Activated CD4-positive, CD25-positive, alpha-beta regulatory T cell treated with anti-CD3 and anti-CD28 coated beads, Interleukin-2, amount 50 U/mL, for 72 hours (primary cell): Measurements from ENCODE around the gene MAPK8.

Experiments
- DNase-seq: peaks from one replicate; pipeline ENCODE4 v3.0.0; 2021

MAPK8 gene

DNA sequence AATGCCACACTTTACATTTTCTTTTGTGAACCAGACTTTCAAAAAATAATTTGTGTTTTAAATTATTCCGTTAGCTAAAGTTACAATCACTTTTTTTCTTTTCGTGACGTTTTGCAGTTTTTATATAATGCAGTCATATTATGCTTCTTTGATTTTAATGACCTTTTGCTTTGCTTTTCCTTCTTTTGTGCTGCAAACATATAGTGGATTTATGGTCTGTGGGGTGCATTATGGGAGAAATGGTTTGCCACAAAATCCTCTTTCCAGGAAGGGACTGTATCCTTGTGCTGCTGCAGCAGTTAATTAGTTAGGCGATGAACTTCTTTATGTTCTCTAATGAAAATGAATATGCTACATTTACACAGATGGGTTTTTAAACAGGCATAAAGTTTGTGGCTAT lies 117.4 kb downstream of the MAPK8 start:
- DNase-seq: no peak

DNA sequence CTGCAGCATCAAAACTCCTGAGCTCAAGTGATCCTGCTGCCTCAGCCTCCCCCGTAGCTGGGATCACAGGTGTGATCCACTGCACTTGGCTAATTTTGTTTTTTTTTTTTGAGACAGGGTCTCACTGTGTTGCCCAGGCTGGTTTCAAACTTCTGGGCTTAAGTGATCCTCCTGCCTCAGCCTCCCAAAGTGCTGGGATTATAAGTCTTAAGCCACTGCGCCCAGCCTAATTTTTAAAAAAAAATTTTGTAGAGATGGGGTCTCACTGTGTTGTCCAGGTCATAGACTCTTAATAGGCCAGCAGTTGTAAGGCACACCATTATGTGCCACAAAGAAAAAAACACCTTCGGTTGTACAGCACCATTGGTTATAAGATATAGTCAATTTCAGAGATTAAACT lies 122.4 kb downstream of the MAPK8 start:
- DNase-seq: no peak

DNA sequence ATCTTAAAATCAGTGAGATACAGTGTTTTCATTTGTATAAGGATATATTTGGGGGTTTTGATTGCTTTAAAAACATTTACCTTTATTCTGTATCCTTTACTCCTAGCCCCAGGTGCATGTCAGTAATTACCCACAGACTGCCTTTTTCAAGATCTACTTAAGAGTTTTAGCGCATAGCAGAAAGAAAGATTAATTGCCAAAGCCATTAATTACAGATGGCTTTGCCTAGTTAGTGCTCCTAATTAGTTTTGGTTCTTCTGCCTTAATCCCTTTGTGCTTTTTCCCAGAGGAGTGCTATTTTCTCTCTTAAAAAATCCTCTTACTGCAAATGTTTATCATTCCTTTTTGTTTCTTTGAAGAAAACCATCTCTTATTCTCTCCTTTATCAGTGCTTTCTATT lies 122.8 kb downstream of the MAPK8 start:
- no peak for DNase-seq

DNA sequence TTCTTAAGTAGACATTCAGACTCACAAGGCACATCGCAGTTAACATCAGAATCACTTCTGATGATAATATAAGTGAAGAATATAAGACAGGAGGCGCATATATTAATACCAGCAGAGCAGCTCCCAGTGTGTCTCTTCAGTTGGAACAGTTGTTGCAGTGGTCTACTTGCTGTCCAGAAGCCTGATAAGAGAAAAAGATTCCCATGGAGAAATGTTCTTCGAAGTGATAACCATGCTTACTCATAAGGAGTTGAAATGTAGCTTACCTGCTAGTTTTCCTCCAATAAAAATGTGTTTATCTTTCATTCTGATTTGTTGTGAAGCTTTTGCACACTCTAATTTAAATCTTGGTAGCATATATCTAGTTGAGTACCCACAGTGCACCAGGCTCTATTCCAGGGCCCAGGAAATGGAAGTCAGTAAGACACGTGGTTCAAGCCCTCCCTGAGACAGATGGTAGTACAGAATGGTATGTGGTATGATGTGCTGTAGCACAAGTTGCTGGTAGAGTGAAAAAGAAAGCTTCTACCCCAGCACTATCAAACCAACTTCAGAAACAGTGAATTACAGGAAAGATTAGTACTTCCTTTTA lies 124.0 kb downstream of the MAPK8 start:
- DNase-seq: no peak

DNA sequence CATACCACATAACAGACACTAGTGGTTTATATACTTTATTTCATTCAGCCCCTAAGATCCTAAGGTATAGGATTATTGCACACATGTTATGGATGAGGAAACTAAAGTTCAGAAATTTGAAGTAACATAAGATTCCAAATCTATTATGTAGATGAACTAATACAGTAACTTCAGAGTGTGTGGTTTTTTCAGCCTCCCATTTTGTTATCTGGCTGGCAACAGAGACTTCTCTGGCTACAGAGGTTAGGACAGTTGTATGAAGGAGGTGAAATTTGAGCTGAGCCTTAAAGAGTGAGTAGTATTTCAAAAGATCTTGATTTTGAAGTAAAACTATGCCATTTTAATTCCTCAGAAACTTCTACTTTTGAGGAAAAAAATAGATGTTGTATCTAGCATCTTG lies 125.4 kb downstream of the MAPK8 start:
- no peak for DNase-seq

DNA sequence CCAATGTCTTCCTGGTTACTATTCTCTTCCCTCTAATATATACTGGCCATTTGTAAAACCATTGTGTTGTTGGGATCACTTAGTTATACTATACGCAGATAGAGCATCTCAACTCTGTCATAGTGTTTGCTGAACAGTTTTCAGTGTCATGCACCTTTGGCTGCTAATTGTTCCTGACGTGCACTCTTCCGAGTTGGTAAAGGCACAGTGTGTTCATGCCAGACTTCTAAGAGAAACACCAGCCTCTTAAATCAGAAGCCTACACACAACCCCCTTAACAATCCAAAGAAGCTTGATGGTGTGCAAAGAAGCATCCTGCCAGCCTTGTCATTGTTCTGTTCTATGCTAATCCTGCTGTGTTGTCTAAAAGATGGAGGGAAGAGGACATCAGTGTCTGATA lies 131.1 kb downstream of the MAPK8 start:
- DNase-seq: no peak

DNA sequence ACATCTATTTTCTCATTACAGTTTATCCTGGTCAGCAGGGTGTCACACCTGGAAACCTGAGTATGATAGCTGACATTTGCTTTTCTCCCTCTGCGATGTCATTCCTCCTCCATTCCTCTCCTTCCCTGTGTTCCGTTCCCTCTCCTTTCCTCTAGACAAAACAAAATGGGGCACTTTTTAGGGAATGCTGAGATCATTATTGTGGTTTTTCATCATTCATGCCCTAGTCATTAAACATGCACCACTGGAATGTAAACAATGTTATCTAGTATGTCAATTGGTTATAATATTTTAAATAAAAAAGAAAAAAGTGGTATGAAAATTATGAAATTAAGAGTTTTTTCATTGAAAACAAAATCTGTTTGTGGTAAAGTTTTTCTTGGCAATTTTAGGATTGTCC lies 132.6 kb downstream of the MAPK8 start:
- no peak for DNase-seq

DNA sequence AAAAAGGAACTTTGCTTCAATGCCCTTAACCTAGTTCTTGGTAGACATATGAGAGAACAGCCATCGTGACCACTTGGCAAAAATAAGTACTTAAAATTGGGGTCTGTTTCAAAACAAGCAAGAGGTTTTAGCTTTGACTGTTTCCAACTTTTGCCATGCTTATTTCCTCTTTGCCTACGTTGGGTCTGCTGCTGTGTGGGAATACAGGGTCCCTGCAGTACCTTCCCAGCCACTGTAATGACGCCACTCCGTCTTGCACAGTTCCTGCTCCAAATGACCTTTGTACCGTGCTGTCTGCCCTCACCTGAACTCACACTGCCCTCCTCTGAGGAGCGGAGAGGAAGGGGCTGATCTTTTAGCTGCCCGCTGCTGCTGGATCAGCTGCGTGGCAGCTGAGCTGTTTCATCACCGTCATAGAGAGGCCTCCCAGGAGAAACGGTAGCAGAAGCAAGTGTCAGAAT lies 133.1 kb downstream of the MAPK8 start:
- DNase-seq: no peak

DNA sequence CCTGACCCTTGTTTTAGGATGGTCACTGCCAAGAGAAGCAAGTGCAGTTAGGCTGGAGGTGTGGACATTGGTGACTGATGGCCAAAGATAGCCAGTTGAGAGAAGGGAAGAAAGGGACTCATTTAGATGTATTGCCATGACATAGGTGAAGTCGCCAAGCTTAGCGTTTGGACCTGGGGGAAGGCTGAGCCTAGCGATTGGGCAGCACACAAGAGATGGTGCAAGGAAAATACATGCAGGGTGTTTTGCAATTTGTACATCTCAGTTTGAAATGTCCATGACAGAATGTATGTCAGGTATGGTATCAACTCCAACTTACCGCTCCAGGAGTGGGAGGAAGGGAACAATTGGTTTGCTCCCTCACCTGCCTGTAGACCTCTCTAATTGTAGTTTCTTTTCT lies 134.3 kb downstream of the MAPK8 start:
- no peak for DNase-seq

DNA sequence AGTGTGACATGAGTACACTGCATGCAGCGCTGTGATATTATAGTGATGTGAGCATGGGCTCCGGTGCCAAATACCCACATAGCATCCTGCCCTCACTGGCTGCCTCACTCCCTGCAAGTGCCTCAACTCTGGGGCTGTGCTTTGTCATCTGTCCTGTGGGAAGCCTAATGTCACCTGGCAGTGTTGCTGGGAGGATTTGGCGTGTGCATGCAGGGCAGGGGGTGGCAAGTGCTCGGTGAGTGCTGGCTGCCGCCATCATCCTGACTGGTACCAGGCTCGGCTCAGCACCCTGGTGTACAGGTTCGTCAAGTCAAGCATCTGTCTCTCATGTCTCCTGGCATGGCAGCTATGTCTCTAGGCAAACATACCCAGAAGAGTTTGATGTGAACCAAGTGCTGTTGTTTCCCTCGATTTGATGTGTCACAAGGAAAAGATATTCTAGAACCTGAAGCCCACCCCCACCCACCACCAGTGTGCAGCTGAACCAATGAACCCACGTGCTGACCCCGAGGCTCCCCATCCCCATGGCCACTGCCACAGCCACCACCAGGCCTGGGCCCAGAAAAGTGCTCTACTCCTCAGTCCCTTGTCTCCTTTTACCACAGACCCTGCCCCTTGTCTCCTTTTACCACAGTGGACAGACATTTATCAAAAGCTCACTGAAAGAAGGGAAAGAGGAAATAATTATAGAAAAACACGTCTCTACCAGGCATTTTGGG lies 135.8 kb downstream of the MAPK8 start:
- no peak for DNase-seq

DNA sequence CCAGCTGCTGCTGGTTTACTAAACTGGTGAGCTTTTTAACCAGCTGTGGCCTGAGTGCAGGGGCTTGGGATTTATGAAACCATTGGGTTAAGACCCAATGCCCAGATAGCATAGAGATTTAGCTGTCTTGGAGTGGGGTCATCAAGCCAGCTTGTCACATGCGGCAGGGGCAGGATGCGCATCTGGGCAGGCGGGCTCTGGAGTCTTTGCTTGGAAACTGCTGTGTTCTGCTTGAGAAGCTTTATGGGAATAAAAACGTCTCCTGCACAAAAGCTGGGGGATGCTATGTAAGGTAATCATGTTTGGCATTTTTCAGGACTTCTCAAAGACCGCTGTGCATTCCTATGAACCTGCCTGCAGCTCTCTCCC lies 136.3 kb downstream of the MAPK8 start:
- DNase-seq: no peak

DNA sequence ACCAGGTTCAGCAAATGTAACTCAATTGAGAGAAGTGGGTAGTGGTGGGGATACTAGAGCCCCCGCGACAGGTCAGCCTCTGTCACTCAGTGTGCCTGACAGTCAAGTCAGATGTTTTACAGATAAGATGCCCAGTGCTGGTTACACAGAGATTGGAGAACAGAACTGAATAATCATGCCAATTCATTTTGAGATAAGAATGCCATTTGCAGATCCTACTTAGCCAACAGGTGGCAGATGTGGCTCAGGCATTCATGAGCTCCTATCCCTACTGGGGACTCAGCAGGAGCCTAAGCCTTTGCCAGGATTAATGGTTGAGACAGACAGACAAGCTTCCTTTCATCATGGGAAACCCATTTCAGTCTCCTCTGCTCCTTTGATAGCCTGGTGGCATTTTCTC lies 137.8 kb downstream of the MAPK8 start:
- DNase-seq: no peak

DNA sequence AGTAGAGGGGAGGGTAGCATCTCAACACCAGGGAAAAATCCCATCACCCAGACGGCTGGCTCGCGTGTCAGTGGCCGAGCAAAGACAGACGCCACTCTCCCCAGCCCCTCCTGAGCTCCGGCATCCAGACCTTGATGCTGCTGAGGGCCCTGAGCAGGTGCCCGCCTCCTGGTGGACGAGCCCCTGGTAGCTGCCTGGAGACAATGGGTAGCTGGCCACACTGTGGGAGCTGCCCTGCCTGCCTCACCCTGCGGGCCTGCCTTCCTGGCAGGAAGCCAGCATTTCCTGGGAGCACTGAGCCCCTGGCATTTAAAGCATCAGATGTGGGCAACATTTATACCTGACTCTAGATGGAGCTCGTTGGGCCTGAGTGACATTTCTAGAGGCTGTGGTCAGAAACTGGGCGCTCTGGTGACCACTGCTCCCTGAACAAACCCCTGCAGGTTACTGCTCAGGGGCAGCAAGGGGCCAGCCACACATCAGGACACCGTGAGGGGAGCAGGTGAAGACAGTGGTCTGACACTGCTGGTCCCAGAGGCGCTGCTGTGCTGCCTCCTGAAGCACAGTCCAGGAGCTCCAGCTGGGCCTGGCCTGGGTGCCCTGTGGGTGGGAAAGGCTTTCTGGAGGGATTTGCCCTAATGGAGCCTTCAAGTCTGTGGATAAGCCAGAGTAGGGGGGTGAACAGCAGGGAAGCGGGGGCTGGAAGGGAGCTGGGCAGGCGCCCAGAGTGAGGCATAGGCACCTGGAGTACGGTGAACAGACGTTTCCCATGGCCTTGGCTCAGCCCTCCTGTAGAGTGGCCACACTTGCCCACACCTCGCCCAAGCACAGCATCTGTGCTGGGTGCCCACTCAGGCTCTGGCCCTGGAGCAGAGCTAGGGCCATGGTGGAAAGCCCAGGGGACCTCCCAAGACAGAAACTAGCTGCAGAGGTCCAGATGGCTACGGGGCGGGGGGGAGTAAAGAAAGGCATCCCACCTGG lies 138.7 kb downstream of the MAPK8 start:
- peak; percentile 17 for DNase-seq

DNA sequence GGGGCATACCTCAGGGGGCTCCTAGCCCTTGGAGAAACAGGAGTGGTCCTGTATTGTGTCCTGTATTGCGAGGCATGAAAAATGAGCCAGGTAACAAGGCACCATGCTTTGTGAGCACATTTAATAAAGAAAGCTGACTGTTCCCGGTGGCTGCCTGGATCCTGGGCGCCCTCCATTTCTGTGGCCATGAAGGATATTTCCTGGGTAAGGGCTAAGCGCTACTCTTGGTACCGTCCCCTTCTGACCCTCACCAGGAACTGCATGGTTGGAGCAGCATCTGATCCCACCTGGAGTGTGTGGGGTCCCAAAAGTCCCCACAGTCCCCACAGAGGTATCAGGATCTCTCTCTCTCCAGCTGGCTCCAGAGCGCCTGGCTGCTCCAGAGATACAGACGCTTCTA lies 139.5 kb downstream of the MAPK8 start:
- no peak for DNase-seq

DNA sequence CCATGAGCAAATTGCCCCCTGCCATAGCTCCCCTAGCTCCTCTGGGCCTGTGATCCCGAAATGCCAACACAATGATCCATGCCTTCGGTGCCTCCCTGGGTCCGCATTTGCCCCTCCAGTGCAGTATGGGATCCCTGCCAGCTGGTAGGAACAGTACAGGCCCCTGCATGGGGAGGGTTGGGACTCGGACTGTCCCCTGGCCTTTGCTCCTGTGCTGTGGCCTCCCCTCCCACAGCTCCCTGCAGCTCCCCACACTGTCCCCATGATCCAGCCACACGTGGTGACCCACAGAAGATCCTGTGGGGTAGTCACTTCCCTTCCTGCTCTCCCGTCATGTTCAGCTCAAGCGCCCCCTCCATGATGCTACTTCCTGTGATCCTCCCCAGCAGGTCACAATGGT lies 140.3 kb downstream of the MAPK8 start:
- DNase-seq: peak; percentile 15

DNA sequence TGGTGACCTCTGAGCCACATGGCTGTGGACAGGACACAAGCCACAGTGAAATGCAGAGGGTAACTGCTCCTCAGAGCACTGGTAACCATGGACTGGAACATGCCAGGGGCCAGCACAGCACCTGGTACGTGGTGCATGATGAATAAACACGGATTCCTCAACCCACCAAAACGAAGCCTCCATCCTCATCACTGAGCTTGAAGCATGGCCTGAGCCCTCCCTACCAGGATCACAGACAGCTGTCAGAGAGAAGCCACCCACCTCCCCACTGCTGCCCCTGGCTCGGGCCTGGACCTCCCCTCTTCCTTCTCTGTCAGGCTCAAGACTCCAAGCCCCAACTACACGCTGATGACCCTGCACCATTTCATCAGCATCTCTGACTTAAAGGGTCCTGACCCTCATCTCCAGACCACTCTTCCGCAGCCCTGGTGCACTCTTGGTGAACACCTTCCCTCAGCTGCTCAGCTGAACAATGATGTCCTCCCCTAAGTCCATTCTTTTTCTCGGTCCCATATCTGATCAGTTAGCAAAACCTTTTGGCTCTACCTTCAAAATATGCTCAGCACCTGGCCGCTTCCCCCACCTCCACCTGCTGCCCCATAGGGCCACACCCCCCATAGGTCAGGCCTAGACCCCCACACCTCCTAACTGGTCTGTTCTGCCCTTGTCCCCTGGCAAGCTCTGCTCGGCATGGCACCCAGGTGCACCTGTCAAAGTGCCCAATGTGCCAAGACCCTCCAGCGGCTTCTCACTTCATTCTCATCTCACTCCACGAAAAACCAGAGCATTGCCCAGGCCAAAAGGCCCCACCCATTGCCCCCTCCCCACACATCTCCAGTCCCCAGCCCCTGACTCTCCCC lies 141.1 kb downstream of the MAPK8 start:
- peak; percentile 11 for DNase-seq

DNA sequence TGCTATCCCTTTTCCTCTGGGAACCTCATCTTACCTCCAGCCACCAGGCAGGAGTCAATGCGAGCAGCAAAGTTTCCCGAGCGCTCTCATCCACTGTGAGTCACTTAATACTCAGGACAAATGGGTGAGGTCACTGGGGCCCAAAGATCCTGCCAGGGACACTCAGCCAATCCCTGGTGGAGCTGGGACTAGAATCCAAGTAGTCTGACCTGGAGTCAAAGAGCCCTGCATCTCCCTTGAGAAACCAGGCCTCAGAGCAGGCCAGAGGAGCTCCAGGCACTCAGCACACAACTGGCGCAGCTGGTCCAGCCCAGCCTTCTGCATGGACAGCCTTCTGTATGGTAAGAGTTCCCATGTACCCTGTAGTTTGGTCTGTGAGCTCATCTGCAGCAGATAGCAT lies 142.3 kb downstream of the MAPK8 start:
- DNase-seq: peak; percentile 19

DNA sequence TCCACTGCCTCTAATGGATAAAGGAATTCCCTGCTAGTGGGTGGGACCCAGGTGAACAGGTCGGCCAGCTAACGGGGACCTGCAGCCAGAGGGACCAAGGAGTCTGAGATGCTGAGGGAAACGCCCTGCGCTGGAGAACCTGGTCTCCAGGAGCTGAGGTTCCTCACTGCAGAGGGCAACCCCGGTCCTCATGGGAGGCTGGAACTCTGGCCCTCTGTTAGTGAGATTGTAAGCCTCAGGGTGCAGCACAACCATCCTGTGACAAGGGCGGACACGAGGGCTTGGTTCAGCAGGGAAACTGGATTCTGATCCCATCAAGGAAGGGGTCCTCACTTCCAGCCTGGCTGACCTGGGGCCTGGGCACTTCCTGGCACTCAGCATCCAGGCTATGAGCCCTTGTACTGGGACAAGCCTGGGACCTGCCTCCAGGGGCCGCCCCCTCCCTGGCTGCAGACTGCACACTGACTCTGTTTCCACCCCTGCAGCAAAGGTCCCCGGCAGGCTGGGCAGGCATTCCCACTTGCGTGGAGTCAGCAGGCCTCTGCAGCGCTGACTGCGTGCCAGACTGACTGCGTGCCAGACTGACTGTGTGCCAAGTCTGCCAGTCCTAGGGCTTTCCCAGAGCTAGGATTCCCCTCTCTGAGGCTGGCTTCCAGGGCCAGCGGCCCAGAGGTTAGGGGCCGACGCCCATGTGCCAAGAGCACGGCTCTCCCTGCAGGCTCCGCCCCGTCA lies 143.2 kb downstream of the MAPK8 start:
- DNase-seq: no peak

DNA sequence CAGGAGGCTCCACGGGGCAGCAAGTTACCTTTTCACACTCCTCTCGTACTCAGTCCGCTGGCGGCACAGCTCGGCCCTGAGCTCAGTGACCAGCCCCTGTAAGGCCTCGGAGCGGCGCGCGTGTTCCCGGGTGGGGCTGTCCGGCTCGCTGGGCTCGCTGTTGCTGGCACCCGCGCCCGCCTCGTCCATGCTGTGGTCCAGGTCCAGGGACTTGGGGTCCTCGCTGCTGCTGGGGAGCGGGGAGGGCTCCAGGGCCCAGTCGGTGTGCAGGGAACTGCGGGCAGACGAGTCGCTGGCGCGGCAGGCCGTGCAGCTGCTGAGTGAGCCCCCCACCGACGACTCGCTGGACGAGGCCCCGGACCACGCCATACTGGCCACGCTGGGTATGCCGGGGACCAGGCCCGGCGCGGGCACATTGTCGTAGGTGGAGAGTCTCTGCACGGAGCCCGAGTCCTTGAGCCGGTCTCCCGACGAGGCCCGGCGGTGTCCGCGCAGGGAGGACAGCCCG lies 143.8 kb downstream of the MAPK8 start:
- peak; percentile 25 for DNase-seq

DNA sequence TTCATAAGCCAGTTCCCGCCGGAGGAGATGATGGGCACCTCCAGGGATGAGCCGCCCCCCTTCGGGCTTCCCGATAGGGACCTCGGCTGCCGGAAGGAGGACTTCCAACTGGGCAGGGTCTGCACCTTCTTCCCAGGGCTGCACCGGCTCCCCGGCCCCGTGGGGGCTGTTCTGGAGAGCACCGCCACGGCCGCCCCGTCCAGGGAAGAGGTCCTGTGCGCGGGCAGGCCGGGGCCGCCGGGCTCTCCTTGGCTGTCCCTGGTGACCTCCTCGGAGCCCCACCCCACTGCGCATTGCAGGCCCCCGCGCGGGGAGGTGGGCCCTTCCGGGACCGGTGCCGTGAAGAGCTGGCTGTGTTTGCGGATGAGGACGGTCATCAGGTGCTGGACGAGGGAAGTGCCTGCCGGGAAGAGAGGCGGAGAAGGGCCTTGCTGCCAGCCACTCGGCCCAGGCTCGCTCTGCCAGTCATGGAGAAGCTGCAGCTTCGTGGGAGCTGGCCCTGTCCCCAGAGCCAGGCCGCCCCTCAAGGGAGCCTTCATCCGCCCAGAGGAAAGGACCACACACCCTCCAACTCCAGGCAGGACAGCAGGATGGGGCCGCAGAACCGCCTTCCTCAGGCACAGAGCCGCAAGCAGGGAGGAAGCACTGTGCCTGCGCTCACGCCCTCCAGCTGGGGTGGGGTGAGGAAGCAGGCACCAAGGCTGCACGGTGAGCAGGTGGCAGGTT lies 144.4 kb downstream of the MAPK8 start:
- peak; percentile 17 for DNase-seq
